Measurements from ENCODE around the gene ANLN.

ANLN gene

DNA sequence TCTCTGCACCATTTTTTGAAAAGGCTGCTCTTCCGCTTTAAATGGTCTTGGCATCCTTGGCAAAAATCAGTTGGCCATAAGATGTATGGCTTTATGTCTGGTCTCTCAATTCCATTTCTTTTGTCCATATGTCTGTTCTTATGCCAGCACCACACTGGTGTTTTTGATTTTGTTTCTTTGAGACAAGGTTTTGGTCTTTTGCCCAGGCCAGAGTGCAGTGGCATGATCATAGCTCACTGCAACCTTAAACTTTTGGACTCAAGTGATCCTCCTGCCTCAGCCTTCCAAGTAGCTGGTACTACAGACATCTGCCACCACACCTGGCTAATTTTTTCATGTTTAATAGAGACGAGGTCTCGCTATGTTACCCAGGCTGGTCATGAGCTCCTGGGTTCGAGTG, 48.5 kb downstream of the ANLN start:
- H4K91ac ChIP-seq (ENCODE audit: low read depth, low read length), result no peak overlapping the region
- no peak overlapping the region for H3K4me3 ChIP-seq (ENCODE audit: low read depth, low read length)
- H4K12ac ChIP-seq (ENCODE audit: low read depth, low read length), result no peak overlapping the region
- H3K27me3 ChIP-seq (ENCODE audit: insufficient read depth, low read length), result no peaks in the 10 kb centered on the region
- H3K23ac ChIP-seq (ENCODE audit: low read length), result no peak overlapping the region
- no peak overlapping the region for H3K4me2 ChIP-seq (ENCODE audit: low read length)
- no peak overlapping the region for H4K8ac ChIP-seq (ENCODE audit: low read depth, low read length)
- no peaks in the 10 kb centered on the region for H3K4me1 ChIP-seq (ENCODE audit: control insufficient read depth in 1 of 2, insufficient read depth in 2 of 2, low read length in 2 of 2)
- no peak overlapping the region for H3K18ac ChIP-seq (ENCODE audit: low read length)
- H3K4ac ChIP-seq (ENCODE audit: low read depth, low read length), result no peak overlapping the region
- no peak overlapping the region for H3K9ac ChIP-seq (ENCODE audit: low read length)
- no CpG with 5 or more reads among the region's 4 CpGs for WGBS (ENCODE audit: extremely low coverage, insufficient coverage, insufficient read length)
- no peak overlapping the region for H3K27ac ChIP-seq (ENCODE audit: low read depth, low read length)
- H2BK120ac ChIP-seq (ENCODE audit: insufficient read depth, low read length, poor library complexity), result no peak overlapping the region
- H3K79me2 ChIP-seq (ENCODE audit: control insufficient read depth, insufficient read depth, low read length, poor library complexity), result no peaks in the 10 kb centered on the region
- H3K36me3 ChIP-seq (ENCODE audit: control insufficient read depth in 1 of 2, insufficient read depth in 2 of 2, low read length in 2 of 2), result peaks cover 7 to 22% of the 10 kb centered on the region in 2 experiments
- H3K14ac ChIP-seq (ENCODE audit: low read length), result no peak overlapping the region
- no peak overlapping the region for H2AFZ ChIP-seq (ENCODE audit: insufficient read depth, low read length, poor library complexity)
- no peak overlapping the region for H2BK5ac ChIP-seq (ENCODE audit: low read depth, low read length, poor library complexity)
- no peak overlapping the region for H2BK12ac ChIP-seq (ENCODE audit: low read length)
- no peaks in the 10 kb centered on the region for H3K79me1 ChIP-seq (ENCODE audit: low read length)
- no peaks in the 10 kb centered on the region for H3K9me3 ChIP-seq (ENCODE audit: insufficient read depth, low read depth, low read length)
- no peak overlapping the region for H2AK5ac ChIP-seq (ENCODE audit: low read length)
- DNase-seq, result no peak

GRCh38 chr7:36439624-36440023, 50.0 kb downstream of the ANLN start:
- no peaks in the 10 kb centered on the region for H3K9me3 ChIP-seq (ENCODE audit: insufficient read depth, low read depth, low read length)
- H3K4me1 ChIP-seq (ENCODE audit: control insufficient read depth in 1 of 2, insufficient read depth in 2 of 2, low read length in 2 of 2), result no peaks in the 10 kb centered on the region
- no CpG with 5 or more reads among the region's 2 CpGs for WGBS (ENCODE audit: extremely low coverage, insufficient coverage, insufficient read length)

GRCh38 chr7:36440880-36441279, 51.2 kb downstream of the ANLN start:
- Histone ChIP-seq H3K79me1 (ENCODE audit: low read length) (no peaks in the 10 kb centered on the region), H2BK120ac (ENCODE audit: insufficient read depth, low read length, poor library complexity) (no peak overlapping the region), H3K4me2 (ENCODE audit: low read length) (no peak overlapping the region), H3K27me3 (ENCODE audit: insufficient read depth, low read length) (no peaks in the 10 kb centered on the region), H3K79me2 (ENCODE audit: control insufficient read depth, insufficient read depth, low read length, poor library complexity) (no peaks in the 10 kb centered on the region), H3K18ac (ENCODE audit: low read length) (no peak overlapping the region), H3K4me1 (ENCODE audit: control insufficient read depth in 1 of 2, insufficient read depth in 2 of 2, low read length in 2 of 2) (no peaks in the 10 kb centered on the region), H3K4ac (ENCODE audit: low read depth, low read length) (no peak overlapping the region), H4K12ac (ENCODE audit: low read depth, low read length) (no peak overlapping the region), H2AFZ (ENCODE audit: insufficient read depth, low read length, poor library complexity) (no peak overlapping the region), H3K23ac (ENCODE audit: low read length) (no peak overlapping the region), H3K4me3 (ENCODE audit: low read depth, low read length) (no peak overlapping the region), H3K27ac (ENCODE audit: low read depth, low read length) (no peak overlapping the region), H2BK5ac (ENCODE audit: low read depth, low read length, poor library complexity) (no peak overlapping the region), H3K9me3 (ENCODE audit: insufficient read depth, low read depth, low read length) (no peaks in the 10 kb centered on the region), H4K91ac (ENCODE audit: low read depth, low read length) (no peak overlapping the region), H4K8ac (ENCODE audit: low read depth, low read length) (no peak overlapping the region), H2BK12ac (ENCODE audit: low read length) (no peak overlapping the region), H3K9ac (ENCODE audit: low read length) (no peak overlapping the region), H3K36me3 (ENCODE audit: control insufficient read depth in 1 of 2, insufficient read depth in 2 of 2, low read length in 2 of 2) (peaks cover 8 to 17% of the 10 kb centered on the region in 2 experiments), H3K14ac (ENCODE audit: low read length) (no peak overlapping the region), H2AK5ac (ENCODE audit: low read length) (no peak overlapping the region)
- DNase-seq, result peak in 1 of 2 donors; percentile 66
- WGBS (ENCODE audit: extremely low coverage, insufficient coverage, insufficient read length), result no CpG with 5 or more reads among the region's 3 CpGs

More at GRCh38 chr7:36439624-36440023, 50.0 kb downstream of the ANLN start:
- Histone ChIP-seq H3K18ac (ENCODE audit: low read length) (no peak overlapping the region), H2AFZ (ENCODE audit: insufficient read depth, low read length, poor library complexity) (no peak overlapping the region), H3K27me3 (ENCODE audit: insufficient read depth, low read length) (no peaks in the 10 kb centered on the region), H3K4me2 (ENCODE audit: low read length) (no peak overlapping the region), H3K4me3 (ENCODE audit: low read depth, low read length) (no peak overlapping the region), H3K9ac (ENCODE audit: low read length) (no peak overlapping the region), H3K79me1 (ENCODE audit: low read length) (no peaks in the 10 kb centered on the region), H3K14ac (ENCODE audit: low read length) (no peak overlapping the region), H4K12ac (ENCODE audit: low read depth, low read length) (no peak overlapping the region), H4K8ac (ENCODE audit: low read depth, low read length) (no peak overlapping the region), H3K36me3 (ENCODE audit: control insufficient read depth in 1 of 2, insufficient read depth in 2 of 2, low read length in 2 of 2) (peaks cover 8 to 18% of the 10 kb centered on the region in 2 experiments), H2BK5ac (ENCODE audit: low read depth, low read length, poor library complexity) (no peak overlapping the region), H2BK12ac (ENCODE audit: low read length) (no peak overlapping the region), H2BK120ac (ENCODE audit: insufficient read depth, low read length, poor library complexity) (no peak overlapping the region), H2AK5ac (ENCODE audit: low read length) (no peak overlapping the region), H3K4ac (ENCODE audit: low read depth, low read length) (no peak overlapping the region), H3K79me2 (ENCODE audit: control insufficient read depth, insufficient read depth, low read length, poor library complexity) (no peaks in the 10 kb centered on the region), H3K23ac (ENCODE audit: low read length) (no peak overlapping the region), H4K91ac (ENCODE audit: low read depth, low read length) (no peak overlapping the region), H3K27ac (ENCODE audit: low read depth, low read length) (no peak overlapping the region)
- DNase-seq, result no peak

DNA sequence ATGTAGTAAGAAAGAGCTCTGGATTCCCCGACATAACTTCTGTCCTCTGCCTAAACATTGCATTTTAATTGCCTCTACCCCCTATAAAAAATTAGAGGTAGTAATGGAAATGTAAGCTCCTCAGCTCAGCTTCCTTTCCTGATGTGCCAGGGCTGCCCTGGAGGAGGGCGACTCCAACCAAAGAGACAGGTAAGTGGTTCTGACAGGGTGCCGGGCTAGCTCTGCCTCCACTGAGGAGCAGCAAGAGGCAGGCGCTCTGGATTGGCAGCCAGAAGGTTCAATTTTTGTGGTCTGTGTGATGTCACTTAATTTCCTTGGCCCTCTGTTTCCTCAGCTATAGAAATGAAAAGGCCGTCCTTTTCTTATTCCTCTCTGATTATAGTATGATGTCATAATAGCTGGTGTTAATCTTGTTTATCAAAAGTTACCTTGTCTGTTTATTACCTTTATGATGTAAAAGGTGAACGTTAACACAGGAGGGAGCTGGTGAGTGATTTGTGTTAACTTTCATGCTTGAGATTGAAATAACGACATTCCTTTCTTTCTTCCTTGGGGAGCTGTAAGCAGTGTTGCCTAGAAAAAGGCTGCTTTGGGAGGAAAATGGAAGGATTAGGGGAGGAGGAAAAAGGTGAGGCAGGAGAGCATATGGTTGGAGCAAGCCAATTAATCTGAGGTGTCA, 51.8 kb downstream of the ANLN start:
- H3K9ac ChIP-seq (ENCODE audit: low read length), result no peak overlapping the region
- peaks cover 12 to 20% of the 10 kb centered on the region in 2 experiments for H3K36me3 ChIP-seq (ENCODE audit: control insufficient read depth in 1 of 2, insufficient read depth in 2 of 2, low read length in 2 of 2)
- no peak overlapping the region for H3K4ac ChIP-seq (ENCODE audit: low read depth, low read length)
- H3K4me1 ChIP-seq (ENCODE audit: control insufficient read depth in 1 of 2, insufficient read depth in 2 of 2, low read length in 2 of 2), result no peaks in the 10 kb centered on the region
- H2BK12ac ChIP-seq (ENCODE audit: low read length), result no peak overlapping the region
- no peak overlapping the region for H4K91ac ChIP-seq (ENCODE audit: low read depth, low read length)
- no peaks in the 10 kb centered on the region for H3K27me3 ChIP-seq (ENCODE audit: insufficient read depth, low read length)
- no peak overlapping the region for H2AFZ ChIP-seq (ENCODE audit: insufficient read depth, low read length, poor library complexity)
- H3K23ac ChIP-seq (ENCODE audit: low read length), result no peak overlapping the region
- H4K8ac ChIP-seq (ENCODE audit: low read depth, low read length), result no peak overlapping the region
- no peak overlapping the region for H3K27ac ChIP-seq (ENCODE audit: low read depth, low read length)
- no peak overlapping the region for H4K12ac ChIP-seq (ENCODE audit: low read depth, low read length)
- H2BK120ac ChIP-seq (ENCODE audit: insufficient read depth, low read length, poor library complexity), result no peak overlapping the region
- H3K4me3 ChIP-seq (ENCODE audit: low read depth, low read length), result no peak overlapping the region
- no CpG with 5 or more reads among the region's 7 CpGs for WGBS (ENCODE audit: extremely low coverage, insufficient coverage, insufficient read length)
- no peak for DNase-seq
- no peaks in the 10 kb centered on the region for H3K79me2 ChIP-seq (ENCODE audit: control insufficient read depth, insufficient read depth, low read length, poor library complexity)
- no peak overlapping the region for H3K4me2 ChIP-seq (ENCODE audit: low read length)
- no peak overlapping the region for H2AK5ac ChIP-seq (ENCODE audit: low read length)
- H3K14ac ChIP-seq (ENCODE audit: low read length), result no peak overlapping the region
- no peaks in the 10 kb centered on the region for H3K79me1 ChIP-seq (ENCODE audit: low read length)
- no peak overlapping the region for H2BK5ac ChIP-seq (ENCODE audit: low read depth, low read length, poor library complexity)
- no peaks in the 10 kb centered on the region for H3K9me3 ChIP-seq (ENCODE audit: insufficient read depth, low read depth, low read length)
- no peak overlapping the region for H3K18ac ChIP-seq (ENCODE audit: low read length)

Measured in trophoblast cell (in vitro differentiated cells and primary cell).